ENCODE data around the gene IDH3G.

DNA sequence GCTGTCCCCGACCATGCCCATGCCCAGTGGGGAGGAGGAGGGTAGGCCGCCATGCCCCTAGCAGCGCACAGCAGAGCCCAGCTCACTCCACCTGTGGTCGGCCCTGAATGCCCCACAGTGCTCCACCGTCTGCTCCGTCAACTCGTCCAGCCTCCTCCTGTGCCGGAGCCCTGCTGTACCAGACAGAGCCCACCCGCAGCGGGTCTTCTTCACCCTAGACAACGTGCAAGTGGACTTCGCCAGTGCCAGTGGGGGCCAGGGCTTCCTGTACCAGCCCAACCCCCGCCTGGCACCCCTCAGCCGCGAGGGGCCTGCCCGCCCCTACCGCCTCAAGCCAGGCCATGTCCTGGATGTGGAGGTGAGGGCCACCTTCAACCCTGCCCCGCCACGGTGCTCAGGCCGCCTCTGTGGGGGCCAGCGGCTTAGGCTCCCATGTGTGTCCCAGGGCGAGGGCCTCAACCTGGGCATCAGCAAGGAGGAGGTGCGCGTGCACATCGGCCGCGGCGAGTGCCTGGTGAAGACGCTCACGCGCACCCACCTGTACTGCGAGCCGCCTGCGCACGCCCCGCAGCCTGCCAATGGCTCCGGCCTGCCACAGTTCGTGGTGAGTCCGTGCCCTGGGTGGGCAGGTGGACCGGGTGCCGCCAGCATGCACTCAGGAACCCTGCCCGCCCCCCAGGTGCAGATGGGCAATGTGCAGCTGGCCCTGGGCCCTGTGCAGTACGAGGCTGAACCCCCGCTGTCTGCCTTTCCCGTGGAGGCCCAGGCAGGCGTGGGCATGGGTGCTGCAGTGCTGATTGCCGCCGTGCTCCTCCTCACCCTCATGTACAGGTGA lies 20.2 kb downstream of the IDH3G start:
- TF ChIP-seq, protein P1, sequence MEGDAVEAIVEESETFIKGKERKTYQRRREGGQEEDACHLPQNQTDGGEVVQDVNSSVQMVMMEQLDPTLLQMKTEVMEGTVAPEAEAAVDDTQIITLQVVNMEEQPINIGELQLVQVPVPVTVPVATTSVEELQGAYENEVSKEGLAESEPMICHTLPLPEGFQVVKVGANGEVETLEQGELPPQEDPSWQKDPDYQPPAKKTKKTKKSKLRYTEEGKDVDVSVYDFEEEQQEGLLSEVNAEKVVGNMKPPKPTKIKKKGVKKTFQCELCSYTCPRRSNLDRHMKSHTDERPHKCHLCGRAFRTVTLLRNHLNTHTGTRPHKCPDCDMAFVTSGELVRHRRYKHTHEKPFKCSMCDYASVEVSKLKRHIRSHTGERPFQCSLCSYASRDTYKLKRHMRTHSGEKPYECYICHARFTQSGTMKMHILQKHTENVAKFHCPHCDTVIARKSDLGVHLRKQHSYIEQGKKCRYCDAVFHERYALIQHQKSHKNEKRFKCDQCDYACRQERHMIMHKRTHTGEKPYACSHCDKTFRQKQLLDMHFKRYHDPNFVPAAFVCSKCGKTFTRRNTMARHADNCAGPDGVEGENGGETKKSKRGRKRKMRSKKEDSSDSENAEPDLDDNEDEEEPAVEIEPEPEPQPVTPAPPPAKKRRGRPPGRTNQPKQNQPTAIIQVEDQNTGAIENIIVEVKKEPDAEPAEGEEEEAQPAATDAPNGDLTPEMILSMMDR (IDR thresholded peaks at IDR 0.05; ENCODE audit: insufficient read depth, low read depth, low read length): no peak
- TF ChIP-seq EZH2 (IDR thresholded peaks at IDR 0.05; ENCODE audit: insufficient read depth, low read length): no peak

All from astrocyte (in vitro differentiated cells and primary cell).